Epithelial cell of proximal tubule (primary cell): Measurements from ENCODE around the gene RTP1. TPM values are rescaled to one million over a fixed set of nuclear protein-coding genes. Genes with fewer than 3 reads are reported as not detected.
"Not testable (repeated sequence)": the region's sequence is repeated elsewhere in the genome, so short reads cannot be mapped to it uniquely, and the experiment has no call there.

ENCODE experiments used
- DNase-seq: peaks from one replicate; pipeline ENCODE4 v3.0.0-alpha.2; 2011; ENCODE audit warnings: low read depth
- H3K4me3 ChIP-seq: 2 replicates; pipeline ENCODE4 v1.5.1; 2011; ENCODE audit warnings: low read depth, mild to moderate bottlenecking, low read length
- CTCF ChIP-seq: conservative IDR thresholded peaks from 2 replicates; pipeline ENCODE4 v1.5.1; 2012; ENCODE audit warnings: low read depth, mild to moderate bottlenecking, low read length
- total RNA-seq: library from RNA; depleted of rRNA; stranded (reverse); fragments of >200 nt; gene quantifications from 2 replicates; pipeline ENCODE4 v1.2.3, GENCODE V29; 2015

Gene RTP1
- total RNA-seq, 1 donor from 2014 or later = not detected

- H3K4me3 ChIP-seq = no peak overlapping the region
- no peak for TF ChIP-seq CTCF
- no peak for DNase-seq
Measured at GRCh38 chr3:187167777-187168176, 29.5 kb upstream of the RTP1 start.

- TF ChIP-seq CTCF = no peak
- DNase-seq = no peak
- no peak overlapping the region for H3K4me3 ChIP-seq
Measured at GRCh38 chr3:187169231-187169960, 27.9 kb upstream of the RTP1 start.

GRCh38 chr3:187170911-187171310 is 26.4 kb upstream of the RTP1 start:
- not testable (repeated sequence) for H3K4me3 ChIP-seq, DNase-seq

GRCh38 chr3:187172929-187173328 is 24.4 kb upstream of the RTP1 start:
- no peak for DNase-seq
- no peak overlapping the region for H3K4me3 ChIP-seq
- TF ChIP-seq CTCF = no peak

- H3K4me3 ChIP-seq = no peak overlapping the region
- DNase-seq = no peak
- no peak for TF ChIP-seq CTCF
Measured at GRCh38 chr3:187181454-187182170, 15.7 kb upstream of the RTP1 start.

GRCh38 chr3:187183210-187183862 is 13.9 kb upstream of the RTP1 start:
- no peak for DNase-seq
- no peak overlapping the region for H3K4me3 ChIP-seq
- no peak for TF ChIP-seq CTCF

- DNase-seq = no peak
- no peak for TF ChIP-seq CTCF
- H3K4me3 ChIP-seq = no peak overlapping the region
Measured at GRCh38 chr3:187183903-187184302, 13.4 kb upstream of the RTP1 start.
